Fibroblast of skin of scalp (primary cell): ENCODE results near the gene AURKA.
"Not testable (repeated sequence)": the region's sequence is repeated elsewhere in the genome, so short reads cannot be mapped to it uniquely, and the experiment has no call there.

ENCODE experiments used
- DNase-seq: peaks from one replicate; pipeline ENCODE4 v3.0.0-alpha.2; 2013

Gene AURKA

DNA sequence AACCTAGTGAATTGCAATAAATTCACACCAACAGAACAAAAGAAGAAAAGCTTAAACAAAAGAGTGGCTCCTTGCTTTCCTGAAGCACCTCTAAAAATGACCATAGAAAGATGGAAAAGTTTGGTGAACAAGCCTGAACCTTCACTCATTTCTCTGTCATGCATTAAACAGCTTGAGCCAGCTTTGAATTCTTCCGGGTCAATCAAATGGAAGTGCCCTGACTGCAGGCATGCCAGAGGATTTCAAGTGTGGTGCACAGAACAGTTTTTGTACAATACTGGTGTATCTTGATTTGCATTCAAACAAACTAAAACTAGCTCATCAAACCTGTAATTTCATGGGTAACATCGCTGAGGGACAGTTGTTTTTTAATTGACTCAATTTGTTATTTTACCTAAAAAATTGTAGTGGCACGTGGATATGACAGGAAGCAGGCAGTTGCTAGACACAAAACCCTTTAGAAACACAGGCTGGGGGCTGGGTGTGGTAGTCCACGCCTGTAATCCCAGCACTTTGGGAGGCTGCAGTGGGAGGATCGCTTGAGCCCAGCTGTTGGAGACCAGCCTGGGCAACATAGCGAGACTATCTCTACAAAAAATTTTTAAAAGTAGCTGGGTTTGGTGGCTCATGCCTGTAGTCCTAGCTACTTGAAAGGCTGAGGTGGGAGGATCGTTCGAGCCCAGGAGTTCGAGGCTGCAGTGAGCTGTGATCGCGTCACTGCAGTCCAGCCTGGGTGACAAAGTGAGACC, 29.1 kb upstream of the AURKA start:
- DNase-seq, result no peak

- DNase-seq, result no peak
Measured at GRCh38 chr20:56420028-56420427, 28.0 kb upstream of the AURKA start.

DNA sequence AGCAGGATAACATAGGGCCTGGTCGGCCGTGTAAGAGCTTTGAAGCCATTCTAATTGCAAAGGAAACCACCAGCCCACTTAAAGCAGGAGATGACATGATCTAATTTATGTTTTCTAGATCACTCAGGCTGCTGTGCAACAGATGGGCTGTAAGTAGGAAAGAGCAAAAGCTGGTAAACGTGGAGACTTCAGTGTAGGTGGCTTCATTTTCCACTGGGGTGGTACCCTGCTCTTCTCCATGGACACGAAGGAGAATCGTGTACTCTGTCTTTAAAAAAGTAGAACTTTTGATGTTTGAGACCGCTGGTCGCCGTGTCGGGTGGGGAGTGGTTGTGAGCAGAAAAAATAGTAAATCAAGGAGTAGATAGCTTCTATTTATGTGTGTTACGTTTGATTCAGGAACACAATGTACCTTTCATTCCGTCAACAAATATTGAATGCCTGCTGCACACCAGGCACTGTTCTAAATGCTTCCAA, 26.4 kb upstream of the AURKA start:
- DNase-seq, result no peak

- no peak for DNase-seq
Measured at GRCh38 chr20:56417911-56418310, 25.9 kb upstream of the AURKA start.

DNA sequence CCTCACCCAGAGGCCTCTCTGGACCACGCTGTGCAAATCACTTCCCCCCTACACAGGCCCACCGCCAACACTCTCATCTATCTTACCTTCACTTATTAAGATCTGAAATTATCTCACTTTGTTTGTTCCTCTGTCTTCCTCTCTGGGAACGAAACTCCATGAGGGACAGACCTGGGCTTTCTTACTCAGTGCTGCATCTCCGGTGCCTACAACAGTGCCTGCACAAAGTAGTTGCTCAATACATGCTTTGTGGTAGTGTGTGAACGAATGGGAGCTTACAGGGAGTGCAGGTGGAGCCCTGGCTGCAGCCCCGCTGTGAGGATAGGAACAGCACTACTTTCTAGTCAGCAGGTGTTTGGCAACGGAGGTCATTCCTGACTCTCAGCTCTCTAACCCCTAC, 25.4 kb upstream of the AURKA start:
- DNase-seq, result no peak

- peak; percentile 60 for DNase-seq
Measured at GRCh38 chr20:56414842-56415765, 23.1 kb upstream of the AURKA start.

GRCh38 chr20:56412949-56413348, 20.9 kb upstream of the AURKA start:
- no peak for DNase-seq

GRCh38 chr20:56412473-56412790, 20.4 kb upstream of the AURKA start:
- DNase-seq, result no peak

- peak; percentile 61 for DNase-seq
Measured at GRCh38 chr20:56411759-56412472, 19.9 kb upstream of the AURKA start, which contains the start of gene CASS4. CASS4 (plus strand) TSS chr20:56412260; CDS start chr20:56412459, 199 bp downstream.

DNA sequence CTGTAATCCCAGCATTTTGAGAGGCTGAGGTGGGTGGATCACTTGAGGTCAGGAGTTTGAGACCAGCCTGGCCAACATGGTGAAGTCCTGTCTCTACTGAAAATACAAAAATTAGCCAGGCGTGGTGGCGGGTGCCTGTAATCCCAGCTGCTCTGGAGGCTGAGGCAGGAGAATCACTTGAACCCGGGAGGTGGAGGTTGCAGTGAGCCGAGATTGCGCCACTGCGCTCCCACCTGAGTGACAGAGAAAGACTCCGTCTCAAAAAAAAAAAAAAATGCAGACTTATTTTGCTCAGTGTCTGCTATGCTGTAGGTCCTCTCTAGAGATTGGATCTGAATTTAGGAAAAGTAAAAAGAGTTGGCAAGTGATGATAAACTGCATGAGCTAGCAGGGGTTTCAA, 19.3 kb upstream of the AURKA start:
- DNase-seq, result not testable (repeated sequence)

DNA sequence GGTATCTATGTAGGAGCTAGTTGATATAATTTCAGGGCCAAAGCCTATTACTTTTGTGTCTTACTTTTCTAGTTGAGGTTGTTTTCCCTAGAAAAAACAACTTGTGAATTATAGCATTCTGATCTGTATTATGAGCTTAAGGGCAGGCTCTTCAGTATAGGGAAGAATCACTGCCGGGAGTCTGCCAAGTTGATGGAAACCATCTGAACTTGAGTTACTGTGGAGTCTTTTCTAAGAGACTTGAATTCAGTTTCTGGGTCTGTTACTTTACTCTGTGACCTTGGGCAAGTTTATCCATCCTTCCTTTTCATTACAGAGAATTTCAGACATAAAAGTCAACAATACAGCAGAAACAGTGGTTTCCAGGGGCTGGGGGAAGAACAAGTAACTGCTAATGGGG, 17.9 kb upstream of the AURKA start:
- DNase-seq, result no peak

DNA sequence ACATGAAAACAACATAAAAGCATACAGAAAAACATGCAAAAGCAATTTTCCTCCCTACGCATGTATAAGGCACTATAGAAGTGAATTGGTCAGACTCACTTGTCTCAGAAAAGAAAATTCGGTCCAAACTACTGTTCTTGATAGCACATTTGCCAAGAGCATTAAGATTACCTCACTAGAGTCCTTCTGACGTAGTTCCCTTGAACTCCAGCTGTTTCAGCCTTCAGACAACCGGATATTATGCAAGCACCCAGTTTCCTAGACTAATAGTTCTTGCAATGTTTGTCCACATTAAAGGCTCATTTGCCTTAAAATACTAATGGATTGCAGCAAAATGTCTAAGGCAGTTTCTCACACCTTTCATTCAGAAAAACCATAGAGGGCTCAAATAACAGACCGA, 17.5 kb upstream of the AURKA start:
- no peak for DNase-seq

GRCh38 chr20:56406910-56407309, 14.9 kb upstream of the AURKA start:
- DNase-seq, result no peak

DNA sequence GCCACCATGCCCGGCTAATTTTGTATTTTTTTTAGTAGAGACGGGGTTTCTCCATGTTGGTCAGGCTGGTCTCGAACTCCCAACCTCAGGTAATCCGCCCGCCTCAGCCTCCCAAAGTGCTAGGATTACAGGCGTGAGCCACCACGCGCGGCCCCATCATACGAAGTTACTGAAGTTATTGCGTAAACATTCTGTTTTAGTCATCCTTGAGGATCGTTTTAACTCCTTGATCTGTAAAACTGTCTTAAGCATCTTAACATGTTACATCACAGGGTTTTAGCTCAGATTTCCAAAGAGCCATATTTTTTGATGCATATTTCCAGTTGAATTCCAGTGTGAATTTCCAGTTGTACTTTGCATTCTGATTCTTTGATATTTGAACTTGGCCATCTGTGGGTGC, 13.3 kb upstream of the AURKA start:
- not testable (repeated sequence) for DNase-seq

GRCh38 chr20:56403465-56403864, 11.4 kb upstream of the AURKA start:
- DNase-seq, result no peak

DNA sequence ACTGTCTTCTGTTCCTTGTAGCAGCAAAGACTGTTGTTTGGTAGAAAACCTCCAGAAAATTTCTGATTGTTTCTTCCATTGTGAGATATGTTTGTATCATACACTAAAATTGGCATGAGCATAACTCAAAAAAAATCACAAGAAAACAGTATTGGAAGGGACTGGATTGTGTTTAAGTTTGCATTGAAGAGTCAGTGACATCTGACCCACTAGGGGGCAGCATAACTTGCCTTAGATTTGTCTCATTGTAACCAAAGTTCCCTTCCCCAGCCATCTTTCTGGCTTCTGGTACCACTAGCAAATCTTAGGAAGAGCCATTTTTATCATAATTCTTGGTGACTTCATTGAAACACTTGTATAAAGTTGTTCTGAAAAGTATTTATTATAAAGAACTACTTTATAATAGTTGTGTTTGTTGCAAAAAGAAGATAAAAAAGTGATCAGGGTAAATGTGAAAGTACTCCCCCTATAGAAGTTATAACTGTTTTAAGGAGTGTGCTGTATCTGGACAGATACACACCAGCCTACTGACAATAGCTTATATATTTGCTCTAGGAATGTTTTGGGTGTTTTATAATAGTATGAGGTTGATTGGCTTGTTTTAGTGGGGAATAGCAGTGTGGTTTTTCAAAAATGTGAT, 8.1 kb upstream of the AURKA start:
- peak; percentile 71 for DNase-seq

- no peak for DNase-seq
Measured at GRCh38 chr20:56395166-56395565, 3.2 kb upstream of the AURKA start.

DNA sequence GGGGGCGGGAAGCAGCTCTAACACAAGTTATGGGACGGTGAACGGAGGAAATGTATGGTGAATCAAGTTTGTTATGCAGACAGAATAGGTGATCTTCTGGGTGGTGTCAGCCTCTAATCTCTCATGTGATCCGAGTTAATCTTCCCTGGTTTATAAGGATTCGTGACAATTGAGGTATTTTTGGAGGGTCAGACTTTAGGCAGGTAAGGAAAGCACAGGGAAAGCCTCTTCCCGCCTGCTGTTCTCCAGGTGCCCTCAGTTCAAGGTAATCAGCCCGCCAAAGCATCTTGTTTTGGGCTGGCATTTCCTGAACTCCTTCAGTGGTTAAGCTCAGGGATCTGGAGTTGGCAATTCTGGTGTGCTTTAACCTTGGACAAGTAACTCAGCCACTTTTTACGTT, 1.6 kb upstream of the AURKA start:
- no peak for DNase-seq

DNA sequence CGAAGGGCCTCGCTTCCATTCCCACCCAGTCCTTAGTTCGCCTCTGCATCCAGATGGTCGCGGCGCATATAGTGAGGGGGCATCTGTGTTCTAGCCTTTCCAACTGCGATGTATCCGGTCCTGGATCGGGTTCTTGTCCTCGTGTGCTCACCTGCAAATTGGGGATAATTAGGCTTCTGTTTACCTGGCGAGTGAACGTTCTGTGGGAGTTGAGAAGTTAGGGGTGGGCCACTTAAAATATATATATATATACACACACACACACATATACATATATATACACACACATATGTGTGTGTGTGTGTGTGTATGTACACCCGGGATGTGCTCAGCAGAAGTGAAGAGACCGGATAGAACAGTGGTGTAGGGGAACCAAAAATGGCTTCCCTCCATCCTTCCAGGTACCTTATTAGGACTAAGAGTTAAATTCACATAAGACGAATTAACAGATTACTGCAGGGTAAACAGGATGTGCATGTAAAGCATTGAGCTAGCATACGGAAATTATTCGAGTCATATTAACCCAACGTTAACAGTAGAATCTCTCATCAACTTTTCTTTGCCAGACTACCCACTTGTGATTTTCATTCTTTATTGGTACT, 967 bp upstream of the AURKA start:
- no peak for DNase-seq

- DNase-seq, result no peak
Measured at GRCh38 chr20:56391596-56392131, 351 bp downstream of the AURKA start.

GRCh38 chr20:56391037-56391436, 978 bp downstream of the AURKA start:
- no peak for DNase-seq

- DNase-seq, result not testable (repeated sequence)
Measured at GRCh38 chr20:56390396-56390795, 1.6 kb downstream of the AURKA start.
